IMR-90 (cell line): ENCODE measurements around the gene KLKB1. TPM values are rescaled to one million over a fixed set of nuclear protein-coding genes. Genes with fewer than 3 reads are reported as not detected.
A peak's percentile ranks its signal among the peaks of the same experiment; 100 is the strongest.

Experiments
- ATAC-seq: fragments of 200-7000 bp; cut with Tn5 transposase; 2 replicates; pipeline ENCODE4 v1.9.1; 2020; ENCODE audit warnings: low read depth, mild to moderate bottlenecking, moderate library complexity
- BruUV-seq: library from RNA; stranded (reverse); fragments of 400-500 nt; replicated peaks from 2 replicates; lab custom pipeline; 2021; lab: Mats Ljungman, UMichigan
- CTCF ChIA-PET: fragments of 300-600 bp; formaldehyde crosslinking; extraction: SDS; loops from one replicate; lab custom pipeline; 2021; ENCODE audit warnings: antibody characterized with exemption; lab: Yijun Ruan, JAX
- POLR2A ChIA-PET: fragments of 300-600 bp; sonication (Branson Sonifier 250); formaldehyde crosslinking; loops from one replicate; lab custom pipeline; 2022; ENCODE audit warnings: antibody characterized with exemption; ENCODE audit not compliant: unreplicated experiment; lab: Charles Lee
- DNase-seq: peaks from one replicate; pipeline ENCODE4 v3.0.0; 2013
- H2AFZ ChIP-seq: replicated peaks from 2 replicates; pipeline ENCODE3; 2013; ENCODE audit warnings: low read length, mild to moderate bottlenecking; ENCODE audit not compliant: poor library complexity
- H2AK5ac ChIP-seq: 2 replicates; pipeline ENCODE4 v1.6.1; 2013; ENCODE audit warnings: low read depth, low read length, inconsistent platforms
- H2AK9ac ChIP-seq: replicated peaks from 2 replicates; pipeline ENCODE3; 2013; ENCODE audit warnings: mild to moderate bottlenecking, low read depth, low read length, moderate library complexity; ENCODE audit not compliant: poor library complexity
- H2BK120ac ChIP-seq: 2 replicates; pipeline ENCODE4 v1.6.1; 2013; ENCODE audit warnings: low read depth, low read length, inconsistent platforms
- H2BK15ac ChIP-seq: 3 replicates; pipeline ENCODE4 v1.6.1; 2013; ENCODE audit warnings: low read depth, low read length, inconsistent platforms
- H2BK20ac ChIP-seq: 2 replicates; pipeline ENCODE4 v1.6.1; 2013; ENCODE audit warnings: low read depth, mild to moderate bottlenecking, inconsistent platforms, low read length, moderate library complexity
- H2BK5ac ChIP-seq: 2 replicates; pipeline ENCODE4 v1.6.1; 2013; ENCODE audit warnings: mild to moderate bottlenecking, low read depth, low read length, inconsistent platforms; ENCODE audit not compliant: poor library complexity, severe bottlenecking
- H3K14ac ChIP-seq: replicated peaks from 2 replicates; pipeline ENCODE4 v1.6.1; 2013; ENCODE audit warnings: low read depth, low read length, inconsistent platforms
- H3K18ac ChIP-seq: 2 replicates; pipeline ENCODE4 v1.6.1; 2013; ENCODE audit warnings: low read depth, low read length, control low read depth
- H3K23ac ChIP-seq: 2 replicates; pipeline ENCODE4 v1.6.1; 2013; ENCODE audit warnings: low read depth, low read length, inconsistent platforms
- H3K27ac ChIP-seq: 2 replicates; pipeline ENCODE4 v1.5.1; 2013; ENCODE audit warnings: mild to moderate bottlenecking, control low read depth, low read length; ENCODE audit not compliant: insufficient read depth
- H3K27me3 ChIP-seq: 2 replicates; pipeline ENCODE4 v1.6.1; 2013; ENCODE audit warnings: low read length; ENCODE audit not compliant: control insufficient read depth, insufficient read depth
- H3K36me3 ChIP-seq: 2 replicates; pipeline ENCODE4 v1.6.1; 2013; ENCODE audit warnings: low read length, mixed read lengths; ENCODE audit not compliant: control insufficient read depth, insufficient read depth
- H3K4ac ChIP-seq: 2 replicates; pipeline ENCODE4 v1.6.1; 2013; ENCODE audit warnings: low read depth, low read length, inconsistent platforms
- H3K4me1 ChIP-seq: 2 replicates; pipeline ENCODE4 v1.6.1; 2013; ENCODE audit warnings: low read length, mixed read lengths; ENCODE audit not compliant: control insufficient read depth, insufficient read depth
- H3K4me2 ChIP-seq: 2 replicates; pipeline ENCODE4 v1.6.1; 2013; ENCODE audit warnings: low read depth, mild to moderate bottlenecking, control low read depth, low read length, moderate library complexity
- H3K4me3 ChIP-seq: 2 replicates; pipeline ENCODE4 v1.5.1; 2013; ENCODE audit warnings: low read depth, mild to moderate bottlenecking, control low read depth, low read length, moderate library complexity; ENCODE audit not compliant: insufficient read depth
- H3K56ac ChIP-seq: 2 replicates; pipeline ENCODE4 v1.6.1; 2013; ENCODE audit warnings: low read length, inconsistent platforms; ENCODE audit not compliant: insufficient read depth; ENCODE audit errors: extremely low read depth
- H3K79me1 ChIP-seq, 2 experiments: 2 replicates each; pipeline ENCODE4 v1.6.1; 2013; ENCODE audit warnings: low read length in 2 of 2, inconsistent platforms in 1 of 2, low read depth in 1 of 2
- H3K9ac ChIP-seq: 2 replicates; pipeline ENCODE4 v1.6.1; 2013; ENCODE audit warnings: low read depth, low read length, control low read depth
- H3K9me1 ChIP-seq: 2 replicates; pipeline ENCODE4 v1.6.1; 2013; ENCODE audit warnings: low read length, inconsistent platforms; ENCODE audit not compliant: insufficient read depth
- H3K9me3 ChIP-seq: 2 replicates; pipeline ENCODE4 v1.6.1; 2013; ENCODE audit warnings: low read length; ENCODE audit not compliant: control insufficient read depth, insufficient read depth
- H4K20me1 ChIP-seq: 2 replicates; pipeline ENCODE4 v1.6.1; 2013; ENCODE audit warnings: low read length, inconsistent platforms; ENCODE audit not compliant: insufficient read depth
- H4K5ac ChIP-seq: 2 replicates; pipeline ENCODE4 v1.6.1; 2013; ENCODE audit warnings: mild to moderate bottlenecking, low read depth, low read length, control low read depth
- H4K8ac ChIP-seq, 2 experiments: 2 replicates each; pipeline ENCODE4 v1.6.1; 2013; ENCODE audit warnings: low read depth in 2 of 2, low read length in 2 of 2, control low read depth in 1 of 2, inconsistent platforms in 1 of 2
- H4K91ac ChIP-seq: 2 replicates; pipeline ENCODE4 v1.6.1; 2013; ENCODE audit warnings: low read depth, low read length, inconsistent platforms; ENCODE audit not compliant: insufficient read depth
- CTCF ChIP-seq: conservative IDR thresholded peaks from 2 replicates; pipeline ENCODE4 v1.5.1; 2012; ENCODE audit warnings: mild to moderate bottlenecking, low read depth, low read length, improper control_type of control experiment
- WGBS, 2 experiments: methylation state at CpG; one replicate each; pipeline versions ENCODE4 v1.1.5 to v1.1.7; 2013; ENCODE audit warnings: missing lambda C conversion rate in 2 of 2; ENCODE audit not compliant: insufficient read length in 1 of 2; ENCODE audit errors: extremely low coverage in 2 of 2; 5-methylcytosine and 5-hydroxymethylcytosine counted together
- dilution Hi-C: fragments of 300-500 bp; cut with HindIII; formaldehyde crosslinking; loops from one replicate; pipeline ENCODE4 v1.14.3; 2018; ENCODE audit warnings: low sequenced_read_pairs; ENCODE audit not compliant: unreplicated experiment
- in situ Hi-C: fragments of 300-500 bp; cut with MboI; formaldehyde crosslinking; loops from 3 replicates; pipeline ENCODE4 v1.14.3; 2019; ENCODE audit warnings: low sequenced_read_pairs, inconsistent platforms, mixed read lengths
- intact Hi-C: fragments of 100-400 bp; cut with micrococcal nuclease; formaldehyde crosslinking; loops from 2 replicates; pipeline ENCODE4 v1.10.0; 2022
- polyA plus RNA-seq, 3 experiments: library from polyadenylated mRNA; depleted of rRNA; stranded (reverse); fragments of >200 nt; gene quantifications; 2 replicates each; pipeline ENCODE4 v1.2.3, GENCODE V29; 2012; ENCODE audit warnings: low replicate concordance in 1 of 3
- total RNA-seq: library from RNA; depleted of rRNA; stranded (reverse); fragments of >200 nt; gene quantifications from 2 replicates; pipeline ENCODE4 v1.2.3, GENCODE V29; 2012

Gene KLKB1
- total and polyA plus RNA-seq, 2 of the 4 experiments (the other 2 are of a cell fraction), result 0.03 TPM; not detected in 1

GRCh38 chr4:186260117-186260503 lies 32.8 kb downstream of the KLKB1 start:
- Histone ChIP-seq H3K14ac (no peak overlapping the region), H3K27ac (peak overlapping the region; percentile 54; the same call in 1 of the 2 replicates), H3K27me3 (no peaks in the 10 kb centered on the region), H2BK15ac (no peak overlapping the region), H3K9me3 (no peaks in the 10 kb centered on the region), H2AFZ (no peak overlapping the region), H3K9ac (no peak overlapping the region), H3K4me3 (no peak overlapping the region), H3K79me1 (no peaks in the 10 kb centered on the region), H4K8ac (no peak overlapping the region), H2BK20ac (no peak overlapping the region), H3K23ac (no peak overlapping the region), H2AK9ac (no peak overlapping the region), H2BK5ac (no peak overlapping the region), H2BK120ac (peak overlapping the region; percentile 32; the same call in 1 of the 2 replicates), H4K91ac (no peak overlapping the region), H3K4ac (no peak overlapping the region), H3K36me3 (no peaks in the 10 kb centered on the region), H3K9me1 (peaks cover 4% of the 10 kb centered on the region; the same call in 1 of the 2 replicates), H3K56ac (no peak overlapping the region), H2AK5ac (no peak overlapping the region), H4K5ac (no peak overlapping the region), H3K4me1 (peaks cover 5% of the 10 kb centered on the region; the same call in 1 of the 2 replicates), H3K18ac (peak overlapping the region; percentile 68; the same call in 1 of the 2 replicates), H4K20me1 (no peaks in the 10 kb centered on the region), H3K4me2 (no peak overlapping the region)
- intact Hi-C loops (no loop called here), dilution Hi-C loops (no loop called here), in situ Hi-C loops (no loop called here)
- WGBS, 2 experiments, result 83% methylated on average over 2 of the region's 6 CpGs; no CpG with 5 or more reads in 1 of the 2 experiments
- ChIA-PET POLR2A (no interaction called here), CTCF (no interaction called here)
- DNase-seq, result no peak
- no TSS peak for BruUV-seq
- peak; percentile 43 for ATAC-seq
- TF ChIP-seq CTCF, result no peak
